HPDE6-E6E7 (cell line): ENCODE data around the gene NUF2.

ENCODE experiments used
- DNase-seq: peaks from one replicate; pipeline ENCODE4 v3.0.0; 2011; ENCODE audit warnings: missing footprints; ENCODE audit errors: extremely low spot score

Gene NUF2

DNA sequence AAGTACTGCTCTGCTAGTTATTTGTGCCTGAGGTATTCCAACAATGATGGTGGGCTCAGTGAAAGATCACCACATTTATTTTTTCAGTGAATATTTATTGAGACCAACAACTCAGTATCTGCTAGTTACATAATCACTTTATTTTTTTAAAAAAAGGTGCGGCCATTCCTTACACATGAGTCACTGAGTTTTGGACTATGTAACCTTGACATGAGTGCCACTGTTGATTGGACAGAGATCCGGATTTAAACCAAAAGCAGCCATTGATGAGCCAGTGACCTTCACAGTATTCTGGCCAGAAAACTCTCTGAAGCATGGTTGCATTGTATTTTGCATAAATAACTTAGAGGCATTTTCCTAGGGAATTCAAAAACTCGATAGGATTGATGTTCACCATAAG is 79.5 kb downstream of the NUF2 start:
- DNase-seq = no peak
